Activated T-helper 1 cell treated with anti-CD3 and anti-CD28 coated beads, Interleukin-12 subunit alpha, Interleukin-12 subunit beta, Interleukin-2, Interleukin-4 antibody, amounts not matched to agents 30 ng/mL and 10 ng/mL and 1 ng/mL, durations not matched to agents 14 hours and 24 hours and 36 hours (primary cell): ENCODE results near the gene SHC1. TPM values are rescaled to one million over a fixed set of nuclear protein-coding genes. Genes with fewer than 3 reads are reported as not detected.

Source experiments
- DNase-seq: peaks from one replicate; pipeline ENCODE4 v3.0.0; 2021; ENCODE audit warnings: low spot score
- H3K27ac Mint-ChIP-seq: one replicate; pipeline ENCODE4 v1.8.0; 2021; ENCODE audit warnings: mild to moderate bottlenecking, mixed read lengths
- H3K27me3 Mint-ChIP-seq: one replicate; pipeline ENCODE4 v1.8.0; 2022; ENCODE audit warnings: mild to moderate bottlenecking, moderate library complexity, mixed read lengths; ENCODE audit not compliant: insufficient read depth
- H3K36me3 Mint-ChIP-seq: one replicate; pipeline ENCODE4 v1.8.0; 2021; ENCODE audit warnings: low read depth, mixed read lengths
- H3K4me1 Mint-ChIP-seq: one replicate; pipeline ENCODE4 v1.8.0; 2021; ENCODE audit warnings: low read depth, mixed read lengths
- H3K4me3 Mint-ChIP-seq: one replicate; pipeline ENCODE4 v1.8.0; 2021; ENCODE audit warnings: mild to moderate bottlenecking, moderate library complexity, mixed read lengths
- H3K9me3 Mint-ChIP-seq: one replicate; pipeline ENCODE4 v1.8.0; 2021; ENCODE audit warnings: mixed read lengths
- intact Hi-C: fragments of 100-400 bp; cut with micrococcal nuclease; formaldehyde crosslinking; loops from one replicate; pipeline ENCODE4 v1.15.1; 2024
- total RNA-seq: library from RNA; stranded (reverse); gene quantifications from 2 replicates; pipeline ENCODE4 v1.2.3, GENCODE V29; 2022

The SHC1 gene, protein sequence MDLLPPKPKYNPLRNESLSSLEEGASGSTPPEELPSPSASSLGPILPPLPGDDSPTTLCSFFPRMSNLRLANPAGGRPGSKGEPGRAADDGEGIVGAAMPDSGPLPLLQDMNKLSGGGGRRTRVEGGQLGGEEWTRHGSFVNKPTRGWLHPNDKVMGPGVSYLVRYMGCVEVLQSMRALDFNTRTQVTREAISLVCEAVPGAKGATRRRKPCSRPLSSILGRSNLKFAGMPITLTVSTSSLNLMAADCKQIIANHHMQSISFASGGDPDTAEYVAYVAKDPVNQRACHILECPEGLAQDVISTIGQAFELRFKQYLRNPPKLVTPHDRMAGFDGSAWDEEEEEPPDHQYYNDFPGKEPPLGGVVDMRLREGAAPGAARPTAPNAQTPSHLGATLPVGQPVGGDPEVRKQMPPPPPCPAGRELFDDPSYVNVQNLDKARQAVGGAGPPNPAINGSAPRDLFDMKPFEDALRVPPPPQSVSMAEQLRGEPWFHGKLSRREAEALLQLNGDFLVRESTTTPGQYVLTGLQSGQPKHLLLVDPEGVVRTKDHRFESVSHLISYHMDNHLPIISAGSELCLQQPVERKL
- 61.4 and 62.3 TPM in 2 replicates for total RNA-seq

DNA sequence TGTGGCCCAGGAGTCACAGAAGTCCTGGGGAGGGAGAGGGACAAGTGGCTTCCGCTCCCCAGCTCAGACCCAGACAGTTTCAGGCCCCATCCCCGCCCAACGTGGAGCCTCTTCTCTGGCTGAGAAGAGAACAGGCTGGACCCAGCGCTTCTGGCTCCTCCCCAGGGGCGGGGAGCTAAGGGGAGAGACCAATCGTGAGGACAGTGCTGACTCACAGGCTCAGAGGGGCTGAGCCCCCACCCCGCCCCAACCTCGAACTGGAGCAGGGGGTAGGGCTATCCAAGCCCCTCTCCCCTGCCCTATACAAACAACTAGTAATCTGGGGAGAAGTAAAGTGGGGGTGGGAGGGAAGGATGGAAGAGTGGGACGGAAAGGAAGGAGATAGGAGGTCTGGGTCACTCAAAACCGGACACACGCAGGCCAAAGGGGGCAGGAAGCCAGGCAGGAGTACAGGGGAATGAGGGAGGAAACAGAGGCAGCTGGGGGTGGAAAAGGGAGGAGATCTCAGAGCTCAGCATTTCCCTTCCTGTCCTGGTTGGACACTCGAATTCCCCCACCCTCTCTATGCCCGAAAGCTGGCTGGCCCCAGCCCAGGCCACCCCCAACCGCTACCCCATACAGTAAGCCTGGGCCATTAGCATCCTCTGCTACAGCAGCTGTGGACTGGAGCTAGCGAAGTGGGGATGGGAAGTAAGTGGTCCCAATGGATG lies at the start of gene SHC1:
TSS of gene SHC1 (minus strand) at position 117 of the 710 bp plus-strand sequence. CDS start 221 bp downstream, outside the sequence.
- DNase-seq = peak; percentile 40
- H3K36me3 Mint-ChIP-seq = peaks cover 27% of the 10 kb centered on the region
- peaks cover 47% of the 10 kb centered on the region for H3K4me1 Mint-ChIP-seq
- H3K27ac Mint-ChIP-seq = peak within 1 kb of the TSS; percentile 83
- intact Hi-C loops = loop anchor here (5.0 kb wide), 1 partner anchor 222 kb away; no protein-coding TSS in a partner anchor
- H3K9me3 Mint-ChIP-seq = no peaks in the 10 kb centered on the region
- peak within 1 kb of the TSS; percentile 53 for H3K4me3 Mint-ChIP-seq
- H3K27me3 Mint-ChIP-seq = no peaks in the 10 kb centered on the region

DNA sequence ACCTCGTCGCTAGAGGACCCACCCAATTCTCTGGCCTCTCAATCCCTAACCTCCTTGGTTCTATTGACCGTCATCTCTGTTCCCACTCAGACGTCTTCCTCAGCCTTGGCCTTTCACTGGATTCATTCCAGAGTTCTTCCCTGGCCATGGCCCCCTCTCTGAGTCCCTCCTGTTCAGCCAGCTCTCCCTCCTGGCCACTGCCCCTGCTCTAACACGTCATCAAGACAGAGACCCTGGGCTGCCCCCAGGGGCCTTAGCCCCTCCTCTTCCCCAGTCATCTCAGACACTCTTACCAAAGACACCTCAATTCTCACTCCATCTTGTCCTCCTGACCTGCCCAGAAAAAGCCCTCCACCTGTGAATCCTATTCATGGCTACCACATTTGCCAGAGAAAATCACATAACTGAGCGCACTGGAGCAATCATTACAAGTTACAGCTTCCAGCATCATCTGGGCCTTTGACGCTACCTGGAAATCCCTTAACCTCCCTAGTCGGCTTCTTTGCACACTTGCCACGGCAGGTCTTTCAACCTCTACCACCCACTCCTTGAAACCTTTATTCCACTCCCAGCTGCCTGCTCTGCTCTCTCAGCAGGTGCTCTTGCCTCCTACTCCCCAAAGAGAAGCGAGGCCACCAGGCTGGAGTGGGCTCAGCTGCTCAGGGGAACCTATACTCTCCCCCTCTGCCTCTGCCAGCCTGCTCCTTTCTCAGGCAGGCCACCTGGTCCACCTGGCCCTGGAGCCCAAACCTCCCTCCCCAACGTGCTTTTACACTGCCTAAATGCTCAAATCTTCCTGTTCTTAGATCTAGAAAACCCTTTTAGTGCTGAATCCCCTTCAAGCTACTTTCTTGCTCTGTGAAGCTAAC lies 49.1 kb upstream of the SHC1 start:
- Mint-ChIP-seq H3K27me3 (no peaks in the 10 kb centered on the region), H3K27ac (peak overlapping the region; percentile 14), H3K4me3 (no peak overlapping the region), H3K4me1 (peaks cover 32% of the 10 kb centered on the region), H3K9me3 (no peaks in the 10 kb centered on the region), H3K36me3 (peaks cover 33% of the 10 kb centered on the region)
- intact Hi-C loops = no loop called here
- no peak for DNase-seq

DNA sequence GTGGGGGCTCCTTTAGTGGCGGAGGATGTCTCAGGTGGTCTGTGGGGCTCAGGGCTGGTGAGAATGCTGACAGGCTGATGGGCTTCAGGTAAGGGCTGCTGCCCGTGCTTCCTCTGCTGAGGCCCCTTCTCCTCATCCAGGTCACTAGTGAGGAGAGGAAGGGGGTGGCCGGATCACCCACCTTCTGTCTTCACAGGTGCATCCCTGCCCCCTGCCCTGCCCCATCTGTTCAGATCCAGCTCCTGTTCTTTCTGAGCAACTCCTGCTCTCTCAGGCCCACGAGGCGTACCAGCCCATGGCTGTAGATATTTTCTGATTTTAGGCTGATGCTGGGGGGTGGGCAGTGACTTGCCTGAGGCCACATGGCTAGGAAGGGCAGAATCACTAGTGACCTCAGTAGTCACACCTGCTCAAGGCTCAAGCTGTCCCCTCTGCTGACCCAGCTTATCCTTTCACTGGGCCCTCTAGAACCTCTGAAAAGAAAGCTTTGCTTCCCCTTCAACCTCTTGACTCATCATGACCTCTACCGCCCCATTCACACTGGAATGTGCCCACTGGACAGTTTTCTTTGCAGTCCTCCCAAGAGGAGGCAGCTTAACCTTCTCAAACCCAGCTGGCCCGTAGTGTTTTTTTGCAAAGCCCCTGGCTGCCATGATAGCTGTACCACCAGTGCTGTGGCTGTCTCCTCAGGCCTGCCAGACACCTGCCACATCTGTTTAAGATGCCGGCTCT lies 48.2 kb upstream of the SHC1 start:
- Mint-ChIP-seq H3K36me3 (peaks cover 39% of the 10 kb centered on the region), H3K4me1 (peaks cover 39% of the 10 kb centered on the region), H3K9me3 (no peaks in the 10 kb centered on the region), H3K4me3 (no peak overlapping the region), H3K27me3 (no peaks in the 10 kb centered on the region), H3K27ac (peak overlapping the region; percentile 14)
- intact Hi-C loops = no loop called here
- no peak for DNase-seq

DNA sequence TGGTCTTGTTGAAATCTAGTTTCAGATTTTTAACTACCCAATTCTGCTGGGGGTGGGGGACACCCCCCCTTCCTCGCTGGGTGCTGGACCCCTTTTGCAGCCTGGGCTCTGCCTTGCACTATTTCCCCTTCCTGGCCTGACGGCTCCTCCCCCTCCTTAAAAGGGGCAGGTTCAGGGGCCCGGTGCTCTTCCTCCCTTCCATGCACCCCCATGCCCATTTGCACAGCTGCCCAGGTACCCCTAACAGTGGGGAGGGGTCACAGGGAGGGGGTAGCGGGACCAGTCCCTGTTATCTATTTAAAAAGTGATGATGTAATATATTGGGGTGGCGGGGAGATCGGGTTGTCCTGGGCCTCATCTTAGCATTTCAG lies 47.4 kb upstream of the SHC1 start:
- intact Hi-C loops = loop anchor here (1.0 kb wide), 7 partner anchors 10 to 56 kb away; partner anchors contain the start of genes CKS1B, EFNA4, FLAD1 and ZBTB7B
- no peaks in the 10 kb centered on the region for H3K27me3 Mint-ChIP-seq
- peaks cover 45% of the 10 kb centered on the region for H3K36me3 Mint-ChIP-seq
- DNase-seq = no peak
- peak overlapping the region; percentile 26 for H3K4me3 Mint-ChIP-seq
- H3K27ac Mint-ChIP-seq = peak overlapping the region; percentile 70
- peaks cover 48% of the 10 kb centered on the region for H3K4me1 Mint-ChIP-seq
- no peaks in the 10 kb centered on the region for H3K9me3 Mint-ChIP-seq

GRCh38 chr1:155017041-155017945 lies 46.7 kb upstream of the SHC1 start:
- H3K4me3 Mint-ChIP-seq = peak overlapping the region; percentile 69
- peak; percentile 81 for DNase-seq
- intact Hi-C loops = loop anchor here (1.0 kb wide), 7 partner anchors 9 to 55 kb away; partner anchors contain the start of genes CKS1B, EFNA4, FLAD1 and ZBTB7B
- H3K36me3 Mint-ChIP-seq = peaks cover 52% of the 10 kb centered on the region
- H3K27ac Mint-ChIP-seq = peak overlapping the region; percentile 7
- H3K9me3 Mint-ChIP-seq = no peaks in the 10 kb centered on the region
- peaks cover 54% of the 10 kb centered on the region for H3K4me1 Mint-ChIP-seq
- H3K27me3 Mint-ChIP-seq = no peaks in the 10 kb centered on the region

- H3K4me1 Mint-ChIP-seq = peaks cover 60% of the 10 kb centered on the region
- peaks cover 56% of the 10 kb centered on the region for H3K36me3 Mint-ChIP-seq
- no peaks in the 10 kb centered on the region for H3K9me3 Mint-ChIP-seq
- DNase-seq = no peak
- H3K4me3 Mint-ChIP-seq = peak overlapping the region; percentile 69
- intact Hi-C loops = no loop called here
- no peaks in the 10 kb centered on the region for H3K27me3 Mint-ChIP-seq
- H3K27ac Mint-ChIP-seq = peak overlapping the region; percentile 42
Measured at GRCh38 chr1:155016231-155016831, 45.8 kb upstream of the SHC1 start.

DNA sequence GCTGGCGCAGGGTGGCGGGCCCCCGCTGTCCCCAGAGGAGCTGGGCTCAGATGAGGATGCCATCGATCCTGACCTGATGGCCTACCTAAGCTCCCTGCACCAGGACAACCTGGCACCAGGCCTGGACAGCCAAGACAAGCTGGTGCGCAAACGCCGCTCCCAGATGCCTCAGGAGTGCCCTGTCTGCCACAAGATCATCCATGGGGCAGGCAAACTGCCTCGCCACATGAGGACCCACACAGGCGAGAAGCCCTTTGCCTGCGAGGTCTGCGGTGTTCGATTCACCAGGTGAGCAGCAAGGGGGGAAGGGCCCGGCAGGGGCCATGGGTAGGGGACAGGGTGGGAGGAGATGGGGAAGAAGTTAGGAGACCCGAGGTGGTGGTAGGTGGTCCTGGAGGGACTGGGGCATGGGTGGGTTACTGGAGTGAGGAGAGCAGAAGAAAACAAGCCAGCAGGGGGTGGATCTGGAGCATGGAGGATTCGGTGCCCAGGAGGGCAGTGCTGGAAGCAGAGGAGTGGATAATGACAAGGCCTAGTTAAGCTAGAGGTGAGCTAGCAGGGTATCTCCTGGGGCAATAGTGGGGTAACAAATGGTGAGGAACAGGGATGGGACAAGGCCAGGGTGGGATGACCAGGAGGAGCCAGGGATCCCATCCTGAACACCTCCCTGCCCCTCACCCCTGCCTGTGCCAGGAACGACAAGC lies 45.1 kb upstream of the SHC1 start:
- no peaks in the 10 kb centered on the region for H3K27me3 Mint-ChIP-seq
- DNase-seq = no peak
- intact Hi-C loops = no loop called here
- H3K4me3 Mint-ChIP-seq = peak overlapping the region; percentile 69
- H3K9me3 Mint-ChIP-seq = no peaks in the 10 kb centered on the region
- H3K4me1 Mint-ChIP-seq = peaks cover 64% of the 10 kb centered on the region
- H3K27ac Mint-ChIP-seq = peak overlapping the region; percentile 42
- peaks cover 59% of the 10 kb centered on the region for H3K36me3 Mint-ChIP-seq

DNA sequence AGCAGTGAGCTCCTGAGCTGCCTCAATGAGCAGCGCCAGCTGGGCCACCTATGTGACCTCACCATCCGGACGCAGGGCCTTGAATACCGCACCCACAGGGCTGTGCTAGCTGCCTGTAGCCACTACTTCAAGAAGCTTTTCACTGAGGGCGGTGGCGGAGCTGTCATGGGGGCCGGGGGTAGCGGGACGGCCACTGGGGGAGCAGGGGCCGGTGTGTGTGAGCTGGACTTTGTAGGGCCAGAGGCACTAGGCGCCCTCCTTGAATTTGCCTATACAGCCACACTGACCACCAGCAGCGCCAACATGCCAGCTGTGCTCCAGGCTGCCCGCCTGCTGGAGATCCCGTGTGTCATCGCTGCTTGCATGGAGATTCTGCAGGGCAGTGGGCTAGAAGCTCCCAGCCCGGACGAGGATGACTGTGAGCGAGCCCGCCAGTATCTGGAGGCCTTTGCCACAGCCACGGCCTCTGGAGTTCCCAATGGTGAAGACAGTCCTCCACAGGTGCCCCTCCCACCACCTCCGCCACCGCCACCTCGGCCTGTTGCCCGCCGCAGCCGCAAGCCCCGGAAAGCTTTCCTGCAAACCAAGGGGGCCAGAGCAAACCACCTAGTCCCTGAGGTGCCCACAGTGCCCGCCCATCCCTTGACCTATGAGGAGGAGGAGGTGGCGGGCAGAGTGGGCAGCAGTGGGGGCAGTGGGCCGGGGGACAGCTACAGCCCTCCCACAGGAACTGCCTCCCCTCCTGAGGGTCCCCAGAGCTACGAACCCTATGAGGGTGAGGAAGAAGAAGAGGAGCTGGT lies 44.4 kb upstream of the SHC1 start:
- H3K4me1 Mint-ChIP-seq = peaks cover 62% of the 10 kb centered on the region
- H3K27ac Mint-ChIP-seq = no peak overlapping the region
- no peak for DNase-seq
- H3K9me3 Mint-ChIP-seq = no peaks in the 10 kb centered on the region
- H3K4me3 Mint-ChIP-seq = peak overlapping the region; percentile 2
- no peaks in the 10 kb centered on the region for H3K27me3 Mint-ChIP-seq
- H3K36me3 Mint-ChIP-seq = peaks cover 62% of the 10 kb centered on the region
- intact Hi-C loops = no loop called here

GRCh38 chr1:155013632-155014031 lies 43.1 kb upstream of the SHC1 start:
- Mint-ChIP-seq H3K36me3 (peaks cover 58% of the 10 kb centered on the region), H3K27me3 (no peaks in the 10 kb centered on the region), H3K4me3 (peak overlapping the region; percentile 85), H3K27ac (peak overlapping the region; percentile 90), H3K4me1 (peaks cover 55% of the 10 kb centered on the region), H3K9me3 (no peaks in the 10 kb centered on the region)
- intact Hi-C loops = no loop called here
- no peak for DNase-seq
